LoVo (cell line): ENCODE data around the gene OR5K2.

Experiments
- DNase-seq: peaks from one replicate; pipeline ENCODE4 v3.0.0-alpha.2; 2016; ENCODE audit warnings: low spot score

OR5K2 gene

GRCh38 chr3:98497381-98497780 is at the start of gene OR5K2:
OR5K2 (plus strand) TSS chr3:98497681; CDS start chr3:98497681, 0 bp downstream.
- DNase-seq, result no peak

DNA sequence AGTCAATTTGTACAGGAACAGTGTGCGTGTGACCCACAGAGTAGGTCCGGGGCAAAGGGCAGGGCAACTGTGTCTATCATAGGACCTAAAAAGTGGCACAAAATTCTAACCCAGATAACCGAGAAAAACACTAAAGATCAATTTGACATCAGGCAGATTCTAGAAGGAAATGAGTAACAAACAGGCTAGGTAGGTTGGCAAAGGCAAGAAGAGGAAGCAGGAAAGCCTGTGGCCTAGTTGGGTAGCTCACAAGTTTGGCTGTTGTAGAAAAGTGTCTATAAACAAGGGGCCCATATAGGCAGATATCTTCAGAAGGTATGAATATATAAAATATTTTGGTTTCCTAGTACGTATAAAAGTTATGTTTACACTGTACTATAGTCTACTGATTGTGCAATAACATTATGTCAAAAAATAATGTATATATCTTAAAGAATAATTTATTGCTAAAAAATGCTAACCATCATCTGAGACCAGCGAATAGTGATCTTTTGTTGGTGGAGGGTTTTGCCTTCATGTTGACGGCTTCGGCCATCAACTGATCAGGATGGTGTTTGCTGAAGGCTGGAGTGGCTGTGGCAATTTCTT is 47.8 kb upstream of the OR5K2 start:
- DNase-seq, result no peak

GRCh38 chr3:98450372-98450771 is 47.1 kb upstream of the OR5K2 start:
- no peak for DNase-seq

- no peak for DNase-seq
Measured at GRCh38 chr3:98453827-98454226, 43.7 kb upstream of the OR5K2 start.

- no peak for DNase-seq
Measured at GRCh38 chr3:98454929-98455328, 42.6 kb upstream of the OR5K2 start.

GRCh38 chr3:98457543-98457942 is 39.9 kb upstream of the OR5K2 start:
- no peak for DNase-seq

- no peak for DNase-seq
Measured at GRCh38 chr3:98460220-98460619, 37.3 kb upstream of the OR5K2 start.

DNA sequence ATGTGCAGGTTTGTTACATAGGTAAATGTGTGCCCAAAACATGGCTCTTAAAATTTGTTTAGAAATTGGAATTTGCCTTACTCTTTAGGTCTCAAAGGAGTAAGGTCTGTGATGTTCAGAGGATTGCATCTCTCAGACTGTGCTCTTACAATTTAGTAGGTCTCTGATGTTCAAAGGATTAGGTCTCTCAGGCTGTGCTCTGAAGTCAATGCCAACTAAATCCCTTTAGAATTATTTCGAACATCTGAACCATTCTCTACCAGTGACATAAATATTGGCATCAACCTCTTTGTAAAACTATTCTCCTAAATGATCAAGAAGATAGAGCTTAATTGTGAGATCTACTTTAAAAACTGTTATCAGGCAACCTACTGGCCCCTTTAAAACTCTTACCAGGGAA is 34.6 kb upstream of the OR5K2 start, which contains the start of gene OR5K1:
TSS of gene OR5K1 (plus strand) at position 301 of the 400 bp plus-strand sequence. CDS start 6,376 bp downstream, outside the sequence.
- DNase-seq, result no peak

- peak; percentile 21 for DNase-seq
Measured at GRCh38 chr3:98482717-98483482, 14.6 kb upstream of the OR5K2 start.

DNA sequence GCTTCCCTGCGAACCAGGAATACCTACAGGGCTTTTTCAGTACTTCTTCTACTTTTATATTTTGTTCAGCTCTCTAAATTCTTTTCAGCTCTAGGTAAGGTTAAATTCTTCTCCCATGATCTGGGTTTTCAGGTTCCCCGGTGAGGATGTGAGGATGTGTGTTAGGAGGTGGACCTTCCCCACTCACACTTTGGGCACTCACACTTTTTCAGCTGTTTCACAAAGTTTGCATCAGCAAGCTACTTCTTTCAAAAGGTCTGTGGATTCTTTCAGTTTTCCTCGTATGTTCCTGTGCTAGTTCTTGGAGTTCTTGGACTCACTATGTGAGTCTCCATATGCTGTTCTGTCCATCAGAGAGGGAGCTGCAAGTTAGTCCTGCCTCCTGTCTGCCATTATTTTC is 13.9 kb upstream of the OR5K2 start:
- no peak for DNase-seq

GRCh38 chr3:98500019-98500418 is 2.5 kb downstream of the OR5K2 start:
- no peak for DNase-seq

DNA sequence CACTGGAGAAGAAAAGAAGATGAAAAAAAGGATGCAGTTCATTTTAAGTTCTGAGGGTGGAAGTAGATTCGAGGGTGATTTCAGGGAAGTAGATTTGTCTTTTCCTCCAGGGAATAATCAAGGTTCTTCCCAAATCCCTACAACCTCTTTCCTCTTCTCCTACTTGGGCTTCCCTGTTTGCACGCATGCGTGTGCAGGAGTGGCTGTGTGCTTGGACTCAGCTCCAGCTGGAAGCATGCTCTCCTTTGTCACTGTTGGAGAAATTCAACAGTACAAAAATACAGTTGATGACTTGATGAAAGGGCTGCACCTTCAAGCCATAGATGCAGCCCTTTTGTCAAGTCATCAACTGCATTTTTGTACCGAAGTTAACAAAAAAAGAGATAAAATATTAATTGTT is 3.8 kb downstream of the OR5K2 start:
- DNase-seq, result no peak

DNA sequence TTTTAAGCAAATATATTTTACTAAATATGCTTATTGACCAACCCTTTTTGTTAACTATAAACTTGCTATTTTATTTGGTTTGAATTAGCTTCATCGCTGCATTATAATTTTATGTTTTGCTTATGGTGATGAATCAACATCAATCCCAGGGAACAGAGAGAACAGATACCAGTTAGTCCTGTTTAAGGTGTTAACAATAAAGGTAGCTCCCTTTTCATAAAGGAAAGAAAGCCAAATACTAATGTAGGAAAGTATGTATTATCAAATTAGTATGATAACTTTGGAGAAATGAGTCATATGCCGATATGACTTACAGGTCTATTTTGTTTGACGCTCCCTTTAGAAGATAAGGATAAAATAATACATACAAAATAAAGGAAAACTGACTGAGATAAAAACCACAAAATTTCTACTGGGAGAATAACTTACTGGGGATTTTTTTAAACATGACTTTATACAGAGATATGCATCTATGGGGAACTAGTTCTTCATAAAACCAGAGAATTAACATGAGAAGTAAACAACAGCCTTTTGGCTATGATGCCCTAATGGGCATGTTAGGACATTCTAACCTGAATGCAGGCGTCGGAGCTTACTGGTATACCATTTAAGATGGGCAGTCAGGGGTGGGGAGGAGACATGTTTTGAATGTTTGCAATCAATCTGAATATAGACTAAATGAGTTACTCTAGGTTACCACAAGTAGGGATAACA is 4.5 kb downstream of the OR5K2 start:
- DNase-seq, result no peak

DNA sequence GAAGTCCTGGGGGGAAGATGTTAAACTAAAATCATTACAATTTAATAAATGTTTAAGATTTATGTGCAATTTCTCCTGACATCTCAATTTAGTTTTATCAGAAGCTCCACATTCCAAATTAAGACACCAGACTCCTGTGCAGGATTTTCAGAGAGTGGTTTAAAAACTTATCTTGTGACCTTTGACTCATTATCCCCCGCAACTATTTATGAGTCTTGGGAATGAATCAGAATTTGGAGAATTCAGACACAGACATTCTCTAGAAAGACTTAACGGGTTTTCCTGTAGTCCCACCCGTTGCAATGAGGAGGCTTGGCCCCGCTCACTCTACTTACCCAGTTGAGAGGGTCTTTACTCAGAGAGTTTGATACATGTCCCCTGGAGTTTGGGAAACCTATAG is 7.1 kb downstream of the OR5K2 start:
- DNase-seq, result no peak

DNA sequence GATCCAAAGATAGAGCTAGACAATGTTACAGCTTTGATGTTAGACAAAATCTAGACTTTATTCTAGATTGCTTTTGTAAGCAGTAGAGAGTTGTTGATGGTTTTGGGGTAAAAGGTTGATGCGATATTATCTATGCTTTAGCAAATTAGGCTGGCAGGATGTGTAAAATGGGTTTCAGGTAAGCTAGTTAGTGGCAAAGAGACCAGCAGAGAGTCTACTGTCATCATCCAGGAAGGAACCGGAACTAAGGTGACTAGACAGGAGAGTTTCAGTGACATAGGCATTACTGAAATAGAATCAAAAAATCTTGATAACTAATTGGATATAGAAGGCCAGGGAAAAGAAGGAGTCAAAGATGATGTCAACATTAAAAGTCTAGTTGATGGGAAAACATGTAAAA is 11.1 kb downstream of the OR5K2 start:
- DNase-seq, result no peak

GRCh38 chr3:98512576-98512975 is 15.1 kb downstream of the OR5K2 start:
- no peak for DNase-seq

GRCh38 chr3:98513091-98513511 is 15.6 kb downstream of the OR5K2 start:
- no peak for DNase-seq

DNA sequence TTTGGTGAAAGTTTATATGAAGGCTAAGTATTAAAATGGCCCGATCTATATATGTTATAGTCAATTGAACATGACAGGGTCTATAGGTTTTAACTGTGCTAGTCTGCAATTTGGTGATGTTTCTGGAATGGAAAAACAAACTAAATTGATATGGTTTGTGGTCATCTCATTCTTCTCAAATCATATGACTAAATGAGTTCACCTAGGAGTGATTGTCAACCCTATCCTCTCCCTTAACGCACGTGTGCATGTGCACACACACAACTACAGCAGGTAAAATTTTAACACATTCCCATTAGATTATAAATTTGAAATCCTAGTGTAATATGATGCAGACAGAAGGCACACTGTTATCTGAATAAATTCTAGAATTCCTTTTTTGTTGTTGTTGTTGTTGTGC is 16.3 kb downstream of the OR5K2 start:
- DNase-seq, result no peak

DNA sequence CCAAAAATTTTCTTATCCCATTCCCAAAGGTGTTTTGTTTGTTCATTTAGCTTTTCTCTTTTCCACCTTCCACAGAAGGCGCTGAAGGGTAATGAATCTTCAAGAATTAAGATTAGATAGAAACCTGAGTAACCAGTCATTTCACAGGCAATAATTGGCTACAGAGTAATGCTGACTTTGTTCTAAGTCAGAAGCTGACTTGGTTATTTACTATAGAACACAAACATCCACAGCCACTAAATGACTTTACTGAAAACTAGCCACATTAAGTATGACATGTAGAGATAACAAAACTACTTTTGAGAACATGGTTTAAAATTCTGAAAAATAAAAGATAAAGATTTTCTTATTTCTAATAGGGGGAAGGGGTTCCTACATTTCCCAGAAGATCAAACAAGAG is 17.5 kb downstream of the OR5K2 start:
- DNase-seq, result no peak

DNA sequence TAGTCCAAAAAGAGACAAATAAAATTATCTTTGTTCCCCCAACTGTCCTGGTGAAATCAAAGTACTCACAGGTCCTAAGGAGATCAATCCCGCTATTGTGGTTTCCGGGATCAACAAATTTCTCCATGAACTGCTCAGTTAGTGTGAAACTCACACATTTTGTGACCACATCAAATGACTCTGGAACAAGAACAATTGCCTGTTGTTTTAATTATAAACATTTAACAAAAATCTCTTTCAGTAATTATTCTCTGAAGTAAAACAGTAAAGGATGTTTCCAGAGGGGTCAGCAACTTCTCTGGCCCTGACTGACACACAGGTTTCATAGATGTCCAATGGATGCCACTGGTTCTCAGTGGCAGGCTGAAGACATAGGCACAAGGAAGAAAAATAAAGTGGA is 21.3 kb downstream of the OR5K2 start:
- DNase-seq, result no peak

DNA sequence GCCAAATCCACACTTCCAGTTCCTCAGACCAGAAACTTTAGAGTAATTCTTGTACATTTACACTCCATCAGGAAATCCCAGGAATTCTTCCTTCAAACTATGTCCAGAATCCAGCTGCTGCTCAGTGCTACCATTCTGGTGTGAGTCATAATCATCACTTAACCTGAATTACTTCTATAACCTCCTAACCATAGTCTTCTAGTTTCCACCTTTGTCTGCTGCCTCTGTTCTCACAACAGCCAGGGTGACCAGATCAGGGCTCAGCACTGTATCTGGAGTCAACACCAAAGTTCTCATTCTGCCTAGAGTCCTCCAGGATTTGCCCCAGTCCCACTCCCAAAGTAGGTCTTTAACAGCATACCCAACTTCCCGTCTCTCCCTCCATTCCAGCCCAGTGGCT is 21.9 kb downstream of the OR5K2 start:
- DNase-seq, result no peak

GRCh38 chr3:98521897-98522543 is 24.5 kb downstream of the OR5K2 start:
- peak; percentile 59 for DNase-seq
